Right atrium auricular region (tissue), 2 donors: ENCODE data around the gene QARS1. TPM values are rescaled to one million over a fixed set of nuclear protein-coding genes. Genes with fewer than 3 reads are reported as not detected.

Source experiments
- DNase-seq: peaks from one replicate; pipeline ENCODE4 v3.0.0-alpha.2; 2019; ENCODE audit warnings: low spot score
- H3K27ac ChIP-seq, 2 donors: fragments of 200-600 bp; sonication (generic); 1 replicate in 1 of 2; 2 replicates in 1 of 2; pipeline ENCODE4 v1.5.1; 2016 to 2019
- H3K27me3 ChIP-seq, 2 donors: fragments of 200-600 bp; sonication (generic); one replicate each; pipeline versions ENCODE4 v1.5.1 to v1.6.0; 2017 to 2019
- H3K36me3 ChIP-seq: fragments of 200-600 bp; sonication (generic); one replicate; pipeline ENCODE4 v1.5.1; 2016
- H3K4me1 ChIP-seq, 2 donors: fragments of 200-600 bp; sonication (generic); one replicate each; pipeline versions ENCODE4 v1.5.1 to v1.6.0; 2017 to 2019
- H3K4me3 ChIP-seq, 2 donors: fragments of 200-600 bp; sonication (generic); 1 replicate in 1 of 2; 2 replicates in 1 of 2; pipeline ENCODE4 v1.5.1; 2017 to 2019; ENCODE audit warnings: mild to moderate bottlenecking in 1 of 2, moderate library complexity in 1 of 2
- H3K9me3 ChIP-seq, 2 donors: fragments of 200-600 bp; sonication (generic); one replicate each; pipeline ENCODE4 v1.5.1; 2019
- total RNA-seq, 2 donors: library from RNA; depleted of rRNA; stranded (reverse); fragments of >200 nt; gene quantifications; one replicate each; pipeline ENCODE4 v1.1.0, GENCODE V29; 2016
- TF ChIP-seq, protein P1 (sequence below), 2 donors: fragments of 200-600 bp; sonication (generic); IDR thresholded peaks; one replicate each; pipeline ENCODE4 v1.5.1; 2019; ENCODE audit warnings: antibody characterized with exemption in 2 of 2

QARS1 gene
- total RNA-seq, 2 donors from 2014 or later, result 118 to 138 TPM

DNA sequence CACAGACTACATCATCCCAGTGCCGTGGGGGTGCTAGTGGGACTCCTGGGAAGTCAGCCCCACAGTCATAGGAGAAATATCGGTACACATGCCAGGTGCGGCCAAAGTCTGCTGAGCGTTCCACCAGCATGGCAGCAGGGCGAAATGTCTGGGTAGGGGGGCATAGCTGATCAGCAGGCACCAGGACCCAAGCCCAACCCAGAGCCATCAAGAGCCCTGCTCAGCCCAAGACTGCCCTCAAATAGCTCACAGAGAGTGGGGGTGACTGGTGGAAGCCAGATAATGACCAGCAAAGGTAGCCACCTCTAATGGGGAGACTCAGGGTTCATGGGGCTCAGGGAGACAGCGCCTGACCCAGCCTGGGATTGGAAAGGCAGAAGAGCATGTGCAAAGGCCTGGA lies 27.0 kb upstream of the QARS1 start:
- Histone ChIP-seq H3K36me3 (peaks cover 49% of the 10 kb centered on the region), H3K27ac (peak overlapping the region; percentile 90 to 92), H3K4me3 (peak overlapping the region; percentile 67 to 78), H3K27me3 (no peaks in the 10 kb centered on the region), H3K9me3 (no peaks in the 10 kb centered on the region), H3K4me1 (peaks cover 0 to 31% of the 10 kb centered on the region in 2 donors)
- no peak for DNase-seq
- TF ChIP-seq, protein P1, sequence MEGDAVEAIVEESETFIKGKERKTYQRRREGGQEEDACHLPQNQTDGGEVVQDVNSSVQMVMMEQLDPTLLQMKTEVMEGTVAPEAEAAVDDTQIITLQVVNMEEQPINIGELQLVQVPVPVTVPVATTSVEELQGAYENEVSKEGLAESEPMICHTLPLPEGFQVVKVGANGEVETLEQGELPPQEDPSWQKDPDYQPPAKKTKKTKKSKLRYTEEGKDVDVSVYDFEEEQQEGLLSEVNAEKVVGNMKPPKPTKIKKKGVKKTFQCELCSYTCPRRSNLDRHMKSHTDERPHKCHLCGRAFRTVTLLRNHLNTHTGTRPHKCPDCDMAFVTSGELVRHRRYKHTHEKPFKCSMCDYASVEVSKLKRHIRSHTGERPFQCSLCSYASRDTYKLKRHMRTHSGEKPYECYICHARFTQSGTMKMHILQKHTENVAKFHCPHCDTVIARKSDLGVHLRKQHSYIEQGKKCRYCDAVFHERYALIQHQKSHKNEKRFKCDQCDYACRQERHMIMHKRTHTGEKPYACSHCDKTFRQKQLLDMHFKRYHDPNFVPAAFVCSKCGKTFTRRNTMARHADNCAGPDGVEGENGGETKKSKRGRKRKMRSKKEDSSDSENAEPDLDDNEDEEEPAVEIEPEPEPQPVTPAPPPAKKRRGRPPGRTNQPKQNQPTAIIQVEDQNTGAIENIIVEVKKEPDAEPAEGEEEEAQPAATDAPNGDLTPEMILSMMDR (IDR thresholded peaks at IDR 0.05), result no peak

DNA sequence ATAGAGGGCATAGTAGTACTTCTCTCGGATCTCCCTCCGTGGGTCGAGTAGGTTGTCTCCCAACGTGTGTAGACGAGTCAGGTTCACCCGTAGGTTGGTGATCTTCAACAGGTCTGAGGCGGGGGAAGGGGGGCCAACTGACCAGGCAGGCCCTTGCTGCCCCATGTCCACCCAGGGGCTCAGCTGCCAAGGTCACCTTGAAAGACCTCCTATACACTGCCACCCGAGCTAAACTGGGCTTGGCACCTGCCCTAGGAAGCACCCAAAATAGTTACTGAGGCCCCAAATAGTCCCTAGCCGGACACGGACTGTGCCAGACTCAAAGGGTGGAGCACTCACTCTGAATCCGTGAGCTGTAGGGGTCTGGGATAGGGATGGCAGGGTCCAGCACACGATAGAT lies 26.5 kb upstream of the QARS1 start:
- peak overlapping the region; percentile 90 to 92 for H3K27ac ChIP-seq
- peaks cover 54% of the 10 kb centered on the region for H3K36me3 ChIP-seq
- TF ChIP-seq, protein P1 (IDR thresholded peaks at IDR 0.05), result no peak
- no peaks in the 10 kb centered on the region for H3K9me3 ChIP-seq
- H3K4me1 ChIP-seq, result peaks cover 0 to 31% of the 10 kb centered on the region in 2 donors
- no peaks in the 10 kb centered on the region for H3K27me3 ChIP-seq
- H3K4me3 ChIP-seq, result peak overlapping the region; percentile 67 to 78
- no peak for DNase-seq

DNA sequence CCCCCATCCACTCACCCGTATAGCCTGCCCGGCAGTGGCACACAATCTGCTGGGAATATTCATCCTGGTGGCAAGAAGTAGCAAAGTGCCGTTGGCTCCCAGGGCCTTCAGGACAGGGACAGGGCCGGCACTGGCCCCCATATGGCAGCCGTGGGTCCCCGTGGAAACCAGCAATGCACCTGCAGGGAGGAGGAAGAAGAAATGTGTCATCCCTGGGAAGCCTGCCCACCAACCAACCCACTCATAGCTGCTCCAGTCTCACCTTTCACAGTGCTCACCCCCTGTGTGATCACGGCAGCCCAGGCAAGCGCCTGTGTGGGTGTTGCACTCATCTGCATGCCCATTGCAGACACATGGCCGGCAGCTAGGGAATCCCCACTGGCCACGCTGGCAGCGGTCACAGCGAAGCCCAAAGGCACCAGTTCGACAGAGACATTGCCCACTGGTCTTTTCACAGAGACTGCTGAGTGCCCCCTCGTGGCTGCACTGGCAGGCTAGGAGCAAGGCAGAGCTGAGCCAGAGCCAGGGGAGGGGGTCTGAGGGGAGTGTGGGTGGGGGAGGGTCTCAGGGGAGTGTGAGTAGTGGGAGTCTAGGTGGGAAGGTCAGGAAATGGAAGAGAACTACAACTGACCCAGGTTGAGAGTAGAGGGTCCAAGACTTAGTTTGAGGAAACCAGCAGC lies 20.6 kb upstream of the QARS1 start:
- no peaks in the 10 kb centered on the region for H3K27me3 ChIP-seq
- H3K4me3 ChIP-seq, result no peak overlapping the region
- H3K36me3 ChIP-seq, result peaks cover 89% of the 10 kb centered on the region
- peaks cover 0 to 11% of the 10 kb centered on the region in 2 donors for H3K4me1 ChIP-seq
- no peak overlapping the region for H3K27ac ChIP-seq
- H3K9me3 ChIP-seq, result no peaks in the 10 kb centered on the region
- TF ChIP-seq, protein P1 (IDR thresholded peaks at IDR 0.05), result no peak
- no peak for DNase-seq

DNA sequence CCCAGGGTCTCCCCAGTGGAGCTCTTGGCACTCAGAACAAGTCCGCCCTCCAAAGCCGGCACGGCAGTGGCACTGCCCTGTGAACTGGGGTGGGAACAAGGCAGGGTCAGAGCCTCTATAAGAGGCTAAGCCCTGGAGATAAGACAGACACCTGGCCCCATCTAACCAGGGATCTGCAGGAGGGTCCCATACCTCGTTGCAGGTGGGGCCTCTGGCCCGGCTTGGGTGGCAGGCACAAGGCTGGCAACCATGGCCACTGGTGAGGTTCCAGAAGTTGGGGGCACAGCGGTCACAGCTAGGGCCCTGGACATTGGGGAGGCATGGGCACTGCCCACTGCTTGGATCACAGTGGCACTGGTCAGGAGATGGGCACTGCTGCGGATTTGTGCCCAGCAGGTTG lies 19.6 kb upstream of the QARS1 start:
- Histone ChIP-seq H3K9me3 (no peaks in the 10 kb centered on the region), H3K4me1 (peaks cover 0 to 11% of the 10 kb centered on the region in 2 donors), H3K4me3 (no peak overlapping the region), H3K27ac (no peak overlapping the region), H3K27me3 (no peaks in the 10 kb centered on the region), H3K36me3 (peaks cover 80% of the 10 kb centered on the region)
- DNase-seq, result no peak
- TF ChIP-seq, protein P1 (IDR thresholded peaks at IDR 0.05), result no peak

DNA sequence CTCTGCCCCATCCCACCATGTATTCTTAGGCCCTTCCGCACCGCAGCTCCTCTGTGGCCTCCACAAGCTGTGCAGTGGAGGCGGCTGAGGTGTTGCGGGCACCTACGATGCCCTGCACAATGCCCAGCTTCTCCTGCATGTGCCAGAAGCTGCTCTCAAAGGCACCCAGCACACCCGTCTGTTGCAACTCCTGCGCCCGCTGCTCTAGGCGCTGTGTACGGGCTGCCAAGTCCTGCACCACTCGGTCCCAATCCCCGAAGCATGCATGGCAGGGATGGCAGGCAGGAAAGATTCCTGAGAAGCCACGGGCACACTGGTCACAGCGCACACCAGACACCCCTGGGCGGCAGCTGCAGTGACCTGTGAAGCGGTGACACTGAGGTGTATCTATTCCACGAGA lies 19.1 kb upstream of the QARS1 start:
- no peak for DNase-seq
- Histone ChIP-seq H3K4me3 (no peak overlapping the region), H3K4me1 (peaks cover 0 to 17% of the 10 kb centered on the region in 2 donors), H3K9me3 (no peaks in the 10 kb centered on the region), H3K27ac (no peak overlapping the region), H3K27me3 (no peaks in the 10 kb centered on the region), H3K36me3 (peaks cover 77% of the 10 kb centered on the region)
- TF ChIP-seq, protein P1 (IDR thresholded peaks at IDR 0.05), result no peak
